ENCODE results near the gene JPH3.

The JPH3 gene

GRCh38 chr16:87731607-87732006, 129.3 kb downstream of the JPH3 start:
- no peak overlapping the region for H3K27ac ChIP-seq (ENCODE audit: low read length)
- no peaks in the 10 kb centered on the region for H3K27me3 ChIP-seq (ENCODE audit: control insufficient read depth, insufficient read depth, low read length)
- no peaks in the 10 kb centered on the region for H3K9me3 ChIP-seq (ENCODE audit: control insufficient read depth, low read depth, low read length)
- H3K4me1 ChIP-seq (ENCODE audit: control insufficient read depth, low read depth, low read length), result no peaks in the 10 kb centered on the region
- H3K36me3 ChIP-seq (ENCODE audit: control insufficient read depth, low read depth, low read length), result peaks cover 29% of the 10 kb centered on the region
- H3K4me3 ChIP-seq (ENCODE audit: low read length), result no peak overlapping the region
- no peak overlapping the region for H3K9ac ChIP-seq (ENCODE audit: low read length)

GRCh38 chr16:87733190-87733589, 130.9 kb downstream of the JPH3 start:
- Histone ChIP-seq H3K4me1 (ENCODE audit: control insufficient read depth, low read depth, low read length) (no peaks in the 10 kb centered on the region), H3K27ac (ENCODE audit: low read length) (no peak overlapping the region), H3K27me3 (ENCODE audit: control insufficient read depth, insufficient read depth, low read length) (no peaks in the 10 kb centered on the region), H3K4me3 (ENCODE audit: low read length) (no peak overlapping the region), H3K36me3 (ENCODE audit: control insufficient read depth, low read depth, low read length) (peaks cover 29% of the 10 kb centered on the region), H3K9me3 (ENCODE audit: control insufficient read depth, low read depth, low read length) (no peaks in the 10 kb centered on the region), H3K9ac (ENCODE audit: low read length) (no peak overlapping the region)

GRCh38 chr16:87734644-87735043, 132.3 kb downstream of the JPH3 start:
- no peaks in the 10 kb centered on the region for H3K27me3 ChIP-seq (ENCODE audit: control insufficient read depth, insufficient read depth, low read length)
- H3K36me3 ChIP-seq (ENCODE audit: control insufficient read depth, low read depth, low read length), result peaks cover 23% of the 10 kb centered on the region
- H3K9me3 ChIP-seq (ENCODE audit: control insufficient read depth, low read depth, low read length), result no peaks in the 10 kb centered on the region
- no peak overlapping the region for H3K9ac ChIP-seq (ENCODE audit: low read length)
- no peak overlapping the region for H3K4me3 ChIP-seq (ENCODE audit: low read length)
- no peaks in the 10 kb centered on the region for H3K4me1 ChIP-seq (ENCODE audit: control insufficient read depth, low read depth, low read length)
- no peak overlapping the region for H3K27ac ChIP-seq (ENCODE audit: low read length)

GRCh38 chr16:87735270-87736007, 133.1 kb downstream of the JPH3 start:
- peaks cover 17% of the 10 kb centered on the region for H3K36me3 ChIP-seq (ENCODE audit: control insufficient read depth, low read depth, low read length)
- no peaks in the 10 kb centered on the region for H3K4me1 ChIP-seq (ENCODE audit: control insufficient read depth, low read depth, low read length)
- H3K27me3 ChIP-seq (ENCODE audit: control insufficient read depth, insufficient read depth, low read length), result no peaks in the 10 kb centered on the region
- no peak overlapping the region for H3K9ac ChIP-seq (ENCODE audit: low read length)
- H3K27ac ChIP-seq (ENCODE audit: low read length), result no peak overlapping the region
- no peaks in the 10 kb centered on the region for H3K9me3 ChIP-seq (ENCODE audit: control insufficient read depth, low read depth, low read length)
- H3K4me3 ChIP-seq (ENCODE audit: low read length), result no peak overlapping the region

- Histone ChIP-seq H3K27me3 (ENCODE audit: control insufficient read depth, insufficient read depth, low read length) (no peaks in the 10 kb centered on the region), H3K9ac (ENCODE audit: low read length) (no peak overlapping the region), H3K27ac (ENCODE audit: low read length) (no peak overlapping the region), H3K4me3 (ENCODE audit: low read length) (no peak overlapping the region), H3K9me3 (ENCODE audit: control insufficient read depth, low read depth, low read length) (no peaks in the 10 kb centered on the region), H3K4me1 (ENCODE audit: control insufficient read depth, low read depth, low read length) (no peaks in the 10 kb centered on the region), H3K36me3 (ENCODE audit: control insufficient read depth, low read depth, low read length) (peaks cover 19% of the 10 kb centered on the region)
Measured at GRCh38 chr16:87736008-87736382, 133.7 kb downstream of the JPH3 start.

GRCh38 chr16:87739801-87740200, 137.5 kb downstream of the JPH3 start:
- H3K27me3 ChIP-seq (ENCODE audit: control insufficient read depth, insufficient read depth, low read length), result no peaks in the 10 kb centered on the region
- H3K4me1 ChIP-seq (ENCODE audit: control insufficient read depth, low read depth, low read length), result no peaks in the 10 kb centered on the region
- no peak overlapping the region for H3K4me3 ChIP-seq (ENCODE audit: low read length)
- H3K36me3 ChIP-seq (ENCODE audit: control insufficient read depth, low read depth, low read length), result peaks cover 18% of the 10 kb centered on the region
- no peaks in the 10 kb centered on the region for H3K9me3 ChIP-seq (ENCODE audit: control insufficient read depth, low read depth, low read length)
- H3K9ac ChIP-seq (ENCODE audit: low read length), result no peak overlapping the region
- no peak overlapping the region for H3K27ac ChIP-seq (ENCODE audit: low read length)

GRCh38 chr16:87740441-87740840, 138.1 kb downstream of the JPH3 start:
- no peak overlapping the region for H3K9ac ChIP-seq (ENCODE audit: low read length)
- H3K27me3 ChIP-seq (ENCODE audit: control insufficient read depth, insufficient read depth, low read length), result no peaks in the 10 kb centered on the region
- H3K4me1 ChIP-seq (ENCODE audit: control insufficient read depth, low read depth, low read length), result no peaks in the 10 kb centered on the region
- H3K36me3 ChIP-seq (ENCODE audit: control insufficient read depth, low read depth, low read length), result peaks cover 22% of the 10 kb centered on the region
- no peak overlapping the region for H3K4me3 ChIP-seq (ENCODE audit: low read length)
- no peaks in the 10 kb centered on the region for H3K9me3 ChIP-seq (ENCODE audit: control insufficient read depth, low read depth, low read length)
- H3K27ac ChIP-seq (ENCODE audit: low read length), result no peak overlapping the region

GRCh38 chr16:87740909-87741424, 138.7 kb downstream of the JPH3 start:
- peaks cover 24% of the 10 kb centered on the region for H3K36me3 ChIP-seq (ENCODE audit: control insufficient read depth, low read depth, low read length)
- no peak overlapping the region for H3K27ac ChIP-seq (ENCODE audit: low read length)
- no peaks in the 10 kb centered on the region for H3K9me3 ChIP-seq (ENCODE audit: control insufficient read depth, low read depth, low read length)
- no peaks in the 10 kb centered on the region for H3K4me1 ChIP-seq (ENCODE audit: control insufficient read depth, low read depth, low read length)
- H3K27me3 ChIP-seq (ENCODE audit: control insufficient read depth, insufficient read depth, low read length), result no peaks in the 10 kb centered on the region
- no peak overlapping the region for H3K4me3 ChIP-seq (ENCODE audit: low read length)
- no peak overlapping the region for H3K9ac ChIP-seq (ENCODE audit: low read length)

- no peak overlapping the region for H3K4me3 ChIP-seq (ENCODE audit: low read length)
- no peaks in the 10 kb centered on the region for H3K9me3 ChIP-seq (ENCODE audit: control insufficient read depth, low read depth, low read length)
- no peak overlapping the region for H3K27ac ChIP-seq (ENCODE audit: low read length)
- no peak overlapping the region for H3K9ac ChIP-seq (ENCODE audit: low read length)
- no peaks in the 10 kb centered on the region for H3K27me3 ChIP-seq (ENCODE audit: control insufficient read depth, insufficient read depth, low read length)
- peaks cover 26% of the 10 kb centered on the region for H3K36me3 ChIP-seq (ENCODE audit: control insufficient read depth, low read depth, low read length)
- H3K4me1 ChIP-seq (ENCODE audit: control insufficient read depth, low read depth, low read length), result no peaks in the 10 kb centered on the region
Measured at GRCh38 chr16:87741700-87742415, 139.6 kb downstream of the JPH3 start.

GRCh38 chr16:87742781-87743490, 140.6 kb downstream of the JPH3 start:
- Histone ChIP-seq H3K27ac (ENCODE audit: low read length) (no peak overlapping the region), H3K27me3 (ENCODE audit: control insufficient read depth, insufficient read depth, low read length) (no peaks in the 10 kb centered on the region), H3K9me3 (ENCODE audit: control insufficient read depth, low read depth, low read length) (no peaks in the 10 kb centered on the region), H3K4me3 (ENCODE audit: low read length) (no peak overlapping the region), H3K4me1 (ENCODE audit: control insufficient read depth, low read depth, low read length) (no peaks in the 10 kb centered on the region), H3K9ac (ENCODE audit: low read length) (no peak overlapping the region), H3K36me3 (ENCODE audit: control insufficient read depth, low read depth, low read length) (peaks cover 37% of the 10 kb centered on the region)

GRCh38 chr16:87744750-87745514, 142.6 kb downstream of the JPH3 start:
- Histone ChIP-seq H3K9ac (ENCODE audit: low read length) (no peak overlapping the region), H3K4me3 (ENCODE audit: low read length) (no peak overlapping the region), H3K27ac (ENCODE audit: low read length) (no peak overlapping the region), H3K36me3 (ENCODE audit: control insufficient read depth, low read depth, low read length) (peaks cover 53% of the 10 kb centered on the region), H3K27me3 (ENCODE audit: control insufficient read depth, insufficient read depth, low read length) (no peaks in the 10 kb centered on the region), H3K4me1 (ENCODE audit: control insufficient read depth, low read depth, low read length) (no peaks in the 10 kb centered on the region), H3K9me3 (ENCODE audit: control insufficient read depth, low read depth, low read length) (no peaks in the 10 kb centered on the region)
